NT2/D1 (cell line): ENCODE measurements around the gene DCTPP1.

Experiments
- DNase-seq: peaks from one replicate; pipeline ENCODE4 v3.0.0-alpha.2; 2011; ENCODE audit warnings: low read depth, low spot score
- H3K27me3 ChIP-seq: 2 replicates; pipeline ENCODE4 v1.6.0; 2011; ENCODE audit warnings: mild to moderate bottlenecking; ENCODE audit not compliant: insufficient read length, insufficient read depth
- H3K36me3 ChIP-seq: 2 replicates; pipeline ENCODE4 v1.6.1; 2011; ENCODE audit warnings: mild to moderate bottlenecking, low read length, mixed read lengths; ENCODE audit not compliant: insufficient read depth, insufficient read length
- H3K4me1 ChIP-seq: 2 replicates; pipeline ENCODE4 v1.5.1; 2011; ENCODE audit not compliant: insufficient read depth, insufficient read length
- H3K4me3 ChIP-seq: 2 replicates; pipeline ENCODE4 v1.5.1; 2011; ENCODE audit warnings: low read depth; ENCODE audit not compliant: insufficient read length
- H3K9ac ChIP-seq: 2 replicates; pipeline ENCODE4 v1.6.0; 2011; ENCODE audit warnings: low read depth; ENCODE audit not compliant: insufficient read length
- H3K9me3 ChIP-seq: 2 replicates; pipeline ENCODE4 v1.5.1; 2011; ENCODE audit warnings: mild to moderate bottlenecking, low read length; ENCODE audit not compliant: insufficient read depth
- SUZ12 ChIP-seq: IDR thresholded peaks from 2 replicates; pipeline ENCODE4 v1.6.1; 2011; ENCODE audit not compliant: insufficient read length, insufficient read depth; ENCODE audit errors: extremely low read depth
- YY1 ChIP-seq: IDR thresholded peaks from 2 replicates; pipeline ENCODE4 v1.6.1; 2011; ENCODE audit not compliant: insufficient read length, insufficient read depth
- ZNF274 ChIP-seq: IDR thresholded peaks from 2 replicates; pipeline ENCODE4 v1.6.1; 2011; ENCODE audit warnings: mild to moderate bottlenecking, low read depth, low read length

Gene DCTPP1

GRCh38 chr16:30437511-30438046 lies 7.7 kb upstream of the DCTPP1 start:
- TF ChIP-seq YY1 (no peak), SUZ12 (no peak), ZNF274 (no peak)
- no peak for DNase-seq
- Histone ChIP-seq H3K4me1 (no peaks in the 10 kb centered on the region), H3K9me3 (no peaks in the 10 kb centered on the region), H3K36me3 (no peaks in the 10 kb centered on the region), H3K27me3 (no peaks in the 10 kb centered on the region), H3K4me3 (no peak overlapping the region), H3K9ac (no peak overlapping the region)

- TF ChIP-seq SUZ12 (no peak), ZNF274 (no peak), YY1 (no peak)
- DNase-seq = no peak
- Histone ChIP-seq H3K4me3 (no peak overlapping the region), H3K9me3 (no peaks in the 10 kb centered on the region), H3K27me3 (no peaks in the 10 kb centered on the region), H3K36me3 (no peaks in the 10 kb centered on the region), H3K9ac (no peak overlapping the region), H3K4me1 (no peaks in the 10 kb centered on the region)
Observed at GRCh38 chr16:30434852-30435251, 5.0 kb upstream of the DCTPP1 start.

DNA sequence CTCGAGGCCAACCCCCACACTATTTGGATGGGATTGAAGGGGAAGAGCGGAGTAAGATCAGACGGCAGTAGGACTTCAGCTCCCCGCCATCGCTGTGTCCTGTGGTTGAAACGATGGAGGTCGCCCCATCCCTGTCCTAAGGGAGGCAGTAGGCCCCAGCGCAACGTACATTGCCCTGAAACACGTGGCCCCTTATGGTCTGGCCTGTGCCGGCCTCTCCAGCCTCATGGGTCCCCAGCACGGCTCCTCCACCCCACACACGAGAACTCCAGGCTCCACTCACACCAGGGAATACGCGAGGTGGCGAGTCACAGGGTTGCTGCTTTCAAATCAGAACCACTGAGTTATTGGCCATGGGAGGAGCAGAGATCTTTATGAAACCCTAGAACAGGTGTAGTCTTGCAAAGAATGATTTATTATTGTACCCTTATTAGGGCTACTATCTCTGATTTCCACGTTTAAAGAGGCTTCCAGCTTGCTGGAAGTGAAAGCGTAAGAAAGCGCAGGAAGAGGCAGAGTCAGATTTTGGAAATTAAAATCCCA lies 669 bp upstream of the DCTPP1 start:
- H3K27me3 ChIP-seq = no peaks in the 10 kb centered on the region
- no peak for TF ChIP-seq SUZ12
- TF ChIP-seq YY1 = no peak
- TF ChIP-seq ZNF274 = no peak
- H3K9me3 ChIP-seq = no peaks in the 10 kb centered on the region
- no peak overlapping the region for H3K9ac ChIP-seq
- peak overlapping the region; percentile 0 for H3K4me3 ChIP-seq
- DNase-seq = no peak
- peaks cover 2% of the 10 kb centered on the region for H3K4me1 ChIP-seq
- peaks cover 17% of the 10 kb centered on the region for H3K36me3 ChIP-seq

DNA sequence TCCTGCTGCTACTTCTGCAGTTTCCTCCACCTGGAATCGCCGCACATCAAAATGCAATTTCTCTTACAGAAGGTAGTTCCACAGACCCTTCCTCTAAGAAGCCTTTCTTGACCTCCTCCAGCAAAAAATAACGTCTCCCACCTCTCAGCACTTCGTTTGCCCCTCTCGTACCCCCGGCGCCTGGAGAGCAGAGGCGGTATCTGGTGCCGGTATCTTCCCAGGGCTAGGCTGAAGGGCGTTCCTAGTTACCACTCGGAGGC lies 482 bp downstream of the DCTPP1 start:
- H3K36me3 ChIP-seq = peaks cover 26% of the 10 kb centered on the region
- no peaks in the 10 kb centered on the region for H3K9me3 ChIP-seq
- no peak for DNase-seq
- no peaks in the 10 kb centered on the region for H3K27me3 ChIP-seq
- peaks cover 2% of the 10 kb centered on the region for H3K4me1 ChIP-seq
- peak overlapping the region; percentile 92 for H3K9ac ChIP-seq
- TF ChIP-seq YY1 (no peak), SUZ12 (no peak), ZNF274 (no peak)
- peak overlapping the region; percentile 98 for H3K4me3 ChIP-seq

DNA sequence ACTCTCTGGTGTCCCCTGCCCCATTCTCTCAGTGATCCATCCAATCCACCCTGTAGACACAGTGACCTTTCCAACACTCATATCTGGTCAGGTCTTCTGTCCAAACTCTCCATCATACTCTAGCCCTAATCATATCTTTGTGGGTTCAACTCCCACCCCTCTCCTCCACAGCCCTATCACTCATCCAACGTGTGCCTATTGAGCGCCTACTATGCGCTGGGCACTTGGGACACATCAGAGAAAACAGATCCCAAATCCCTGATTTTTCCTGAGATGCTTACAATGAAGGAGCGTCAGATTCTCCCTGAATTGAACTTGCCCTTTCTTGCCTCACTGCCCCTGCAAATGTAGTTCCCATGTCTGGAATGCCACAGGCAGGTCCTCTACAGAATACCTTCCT lies 1.8 kb downstream of the DCTPP1 start:
- Histone ChIP-seq H3K4me1 (peaks cover 2% of the 10 kb centered on the region), H3K4me3 (no peak overlapping the region), H3K9ac (no peak overlapping the region), H3K27me3 (no peaks in the 10 kb centered on the region), H3K9me3 (no peaks in the 10 kb centered on the region), H3K36me3 (peaks cover 38% of the 10 kb centered on the region)
- DNase-seq = no peak
- TF ChIP-seq SUZ12 (no peak), YY1 (no peak), ZNF274 (no peak)

GRCh38 chr16:30421010-30421409 lies 8.8 kb downstream of the DCTPP1 start:
- H3K9ac ChIP-seq = no peak overlapping the region
- H3K4me1 ChIP-seq = peaks cover 2% of the 10 kb centered on the region
- no peaks in the 10 kb centered on the region for H3K27me3 ChIP-seq
- peaks cover 55% of the 10 kb centered on the region for H3K36me3 ChIP-seq
- DNase-seq = no peak
- no peak overlapping the region for H3K4me3 ChIP-seq
- no peak for TF ChIP-seq YY1
- no peak for TF ChIP-seq ZNF274
- no peak for TF ChIP-seq SUZ12
- no peaks in the 10 kb centered on the region for H3K9me3 ChIP-seq

GRCh38 chr16:30418350-30419181 lies 11.3 kb downstream of the DCTPP1 start:
- no peaks in the 10 kb centered on the region for H3K9me3 ChIP-seq
- TF ChIP-seq ZNF274 = no peak
- H3K27me3 ChIP-seq = no peaks in the 10 kb centered on the region
- H3K36me3 ChIP-seq = peaks cover 45% of the 10 kb centered on the region
- peak overlapping the region; percentile 92 for H3K9ac ChIP-seq
- no peak for DNase-seq
- peak overlapping the region; percentile 60 for H3K4me3 ChIP-seq
- H3K4me1 ChIP-seq = peaks cover 2% of the 10 kb centered on the region
